Keratinocyte (primary cell): ENCODE measurements around the gene GPAM. TPM values are rescaled to one million over a fixed set of nuclear protein-coding genes. Genes with fewer than 3 reads are reported as not detected.

Experiments used
- DNase-seq: peaks from one replicate; pipeline ENCODE4 v3.0.0-alpha.2; 2011; ENCODE audit warnings: low read depth, missing footprints, low spot score
- FAIRE-seq: peaks from 2 replicates; lab custom pipeline; 2011; peaks lifted over from hg19 to GRCh38; lab: Jason Lieb, UNC
- H2AFZ ChIP-seq: 2 replicates; pipeline ENCODE4 v1.6.0; 2012; ENCODE audit warnings: low read length, control low read depth, inconsistent platforms; ENCODE audit not compliant: control insufficient read depth
- H3K27ac ChIP-seq: 2 replicates; pipeline ENCODE4 v1.5.1; 2011; ENCODE audit warnings: low read length; ENCODE audit not compliant: control insufficient read depth, insufficient read depth
- H3K27me3 ChIP-seq: 3 replicates; pipeline ENCODE4 v1.6.0; 2011; ENCODE audit warnings: low read length; ENCODE audit not compliant: control insufficient read depth, insufficient read depth; ENCODE audit errors: extremely low read depth
- H3K36me3 ChIP-seq, 2 experiments: 2 replicates in 1 of 2; 3 replicates in 1 of 2; pipeline ENCODE4 v1.5.1; 2011; ENCODE audit warnings: low read length in 2 of 2, mild to moderate bottlenecking in 1 of 2; ENCODE audit not compliant: control insufficient read depth in 2 of 2, insufficient read depth in 2 of 2; ENCODE audit errors: extremely low read depth in 1 of 2
- H3K4me1 ChIP-seq: 3 replicates; pipeline ENCODE4 v1.5.1; 2011; ENCODE audit warnings: low read length; ENCODE audit not compliant: control insufficient read depth, insufficient read depth; ENCODE audit errors: extremely low read depth
- H3K4me2 ChIP-seq: 3 replicates; pipeline ENCODE4 v1.6.0; 2011; ENCODE audit warnings: low read depth, low read length; ENCODE audit not compliant: control insufficient read depth, insufficient read depth; ENCODE audit errors: extremely low read depth
- H3K4me3 ChIP-seq, 3 experiments: fragments of 200-600 bp in 1 of 3; sonication (generic) in 1 of 3; 2 replicates in 2 of 3; 3 replicates in 1 of 3; pipeline ENCODE4 v1.5.1; 2011 to 2016; ENCODE audit warnings: low read length in 3 of 3, mild to moderate bottlenecking in 3 of 3, control low read depth in 2 of 3, inconsistent platforms in 1 of 3, low read depth in 1 of 3, mixed read lengths in 1 of 3, mixed run types in 1 of 3, moderate library complexity in 1 of 3; ENCODE audit not compliant: control insufficient read depth in 2 of 3, insufficient read depth in 2 of 3; ENCODE audit errors: extremely low read depth in 1 of 3
- H3K79me2 ChIP-seq: 2 replicates; pipeline ENCODE4 v1.6.0; 2012; ENCODE audit warnings: low read length; ENCODE audit not compliant: control insufficient read depth, insufficient read depth
- H3K9ac ChIP-seq: 3 replicates; pipeline ENCODE4 v1.6.0; 2011; ENCODE audit warnings: low read length; ENCODE audit not compliant: control insufficient read depth, insufficient read depth; ENCODE audit errors: extremely low read depth
- H3K9me1 ChIP-seq: 3 replicates; pipeline ENCODE4 v1.6.0; 2011; ENCODE audit warnings: low read length; ENCODE audit not compliant: control insufficient read depth, insufficient read depth; ENCODE audit errors: extremely low read depth
- H3K9me3 ChIP-seq: 2 replicates; pipeline ENCODE4 v1.5.1; 2012; ENCODE audit warnings: low read depth, low read length; ENCODE audit not compliant: control insufficient read depth
- H4K20me1 ChIP-seq: 3 replicates; pipeline ENCODE4 v1.6.0; 2011; ENCODE audit warnings: low read length; ENCODE audit not compliant: control insufficient read depth, insufficient read depth; ENCODE audit errors: extremely low read depth
- EZH2 ChIP-seq: IDR thresholded peaks from one replicate; pipeline ENCODE4 v1.6.1; 2012; ENCODE audit warnings: inconsistent platforms, mild to moderate bottlenecking, low read length, moderate library complexity
- dilution Hi-C: fragments of 300-500 bp; cut with MboI; formaldehyde crosslinking; loops from one replicate; pipeline ENCODE4 v1.7.0; 2020; ENCODE audit warnings: low sequenced_read_pairs; ENCODE audit not compliant: extremely low pct_ligation_motif_present
- polyA plus RNA-seq, 5 experiments: library from polyadenylated mRNA; depleted of rRNA in 3 of 5; stranded (reverse) in 3 of 5; stranded (forward) in 1 of 5; unstranded in 1 of 5; fragments of >200 nt; gene quantifications; 1 replicate in 1 of 5; 2 replicates in 3 of 5; 3 replicates in 1 of 5; pipeline versions ENCODE4 v1.2.1 to v1.2.3, GENCODE V29; 2011 to 2012; ENCODE audit warnings: missing spikeins in 2 of 5, low read depth in 1 of 5, low replicate concordance in 1 of 5
- TF ChIP-seq, protein P1 (sequence below), 3 experiments: IDR thresholded peaks in 1 of 3; conservative IDR thresholded peaks in 1 of 3; optimal IDR thresholded peaks in 1 of 3; 2 replicates in 2 of 3; 3 replicates in 1 of 3; pipeline versions ENCODE3 to v1.5.1; 2011; ENCODE audit warnings: low read length in 3 of 3, mild to moderate bottlenecking in 3 of 3, moderate library complexity in 2 of 3, control low read depth in 1 of 3, inconsistent platforms in 1 of 3; ENCODE audit not compliant: insufficient read depth in 2 of 3; ENCODE audit errors: extremely low read depth in 1 of 3

The GPAM gene
- polyA plus RNA-seq, 1 donor (not counting 4 experiments of a cell fraction or from before 2014, with no cell fraction given), result 7.4 TPM

DNA sequence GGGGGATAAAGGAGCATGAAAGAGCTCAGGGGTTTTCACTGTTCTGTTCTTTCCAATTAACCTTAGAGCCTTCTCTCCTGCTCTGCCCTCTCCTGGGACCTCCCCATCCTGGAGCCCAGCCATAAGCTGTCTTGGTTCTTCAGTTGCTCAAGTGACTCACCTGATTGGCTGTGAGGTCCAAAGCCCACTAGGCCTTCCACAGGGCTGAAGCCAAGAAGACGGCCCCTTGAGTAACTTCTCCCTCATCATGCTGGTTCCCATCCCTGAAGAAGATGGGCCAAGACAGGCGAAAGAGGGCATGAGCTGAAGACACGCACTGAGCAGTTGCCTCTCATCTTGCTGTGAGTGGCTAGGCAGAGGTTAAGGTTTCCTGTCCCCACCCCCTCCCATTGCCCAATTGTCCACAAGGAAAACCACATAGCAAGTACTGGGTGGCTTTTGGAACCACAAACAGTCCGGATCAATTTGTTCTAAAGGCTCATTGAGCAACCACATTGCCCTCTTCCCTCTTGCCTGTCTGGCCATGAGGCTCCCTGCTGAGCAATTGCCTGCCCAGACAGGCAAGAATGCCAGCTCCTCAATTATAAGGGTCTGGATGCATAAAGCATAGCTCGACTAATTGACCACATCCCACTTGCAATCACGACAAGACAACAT, 43.9 kb upstream of the GPAM start:
- Histone ChIP-seq H3K4me1 (no peaks in the 10 kb centered on the region), H3K9me3 (no peaks in the 10 kb centered on the region), H4K20me1 (no peaks in the 10 kb centered on the region), H3K79me2 (no peaks in the 10 kb centered on the region), H3K9me1 (no peaks in the 10 kb centered on the region), H3K27ac (no peak overlapping the region), H3K4me3 (no peak overlapping the region), H3K36me3 (no peaks in the 10 kb centered on the region), H3K4me2 (no peak overlapping the region), H3K27me3 (no peaks in the 10 kb centered on the region), H2AFZ (no peak overlapping the region), H3K9ac (no peak overlapping the region)
- dilution Hi-C loops, result no loop called here
- TF ChIP-seq, protein P1, sequence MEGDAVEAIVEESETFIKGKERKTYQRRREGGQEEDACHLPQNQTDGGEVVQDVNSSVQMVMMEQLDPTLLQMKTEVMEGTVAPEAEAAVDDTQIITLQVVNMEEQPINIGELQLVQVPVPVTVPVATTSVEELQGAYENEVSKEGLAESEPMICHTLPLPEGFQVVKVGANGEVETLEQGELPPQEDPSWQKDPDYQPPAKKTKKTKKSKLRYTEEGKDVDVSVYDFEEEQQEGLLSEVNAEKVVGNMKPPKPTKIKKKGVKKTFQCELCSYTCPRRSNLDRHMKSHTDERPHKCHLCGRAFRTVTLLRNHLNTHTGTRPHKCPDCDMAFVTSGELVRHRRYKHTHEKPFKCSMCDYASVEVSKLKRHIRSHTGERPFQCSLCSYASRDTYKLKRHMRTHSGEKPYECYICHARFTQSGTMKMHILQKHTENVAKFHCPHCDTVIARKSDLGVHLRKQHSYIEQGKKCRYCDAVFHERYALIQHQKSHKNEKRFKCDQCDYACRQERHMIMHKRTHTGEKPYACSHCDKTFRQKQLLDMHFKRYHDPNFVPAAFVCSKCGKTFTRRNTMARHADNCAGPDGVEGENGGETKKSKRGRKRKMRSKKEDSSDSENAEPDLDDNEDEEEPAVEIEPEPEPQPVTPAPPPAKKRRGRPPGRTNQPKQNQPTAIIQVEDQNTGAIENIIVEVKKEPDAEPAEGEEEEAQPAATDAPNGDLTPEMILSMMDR (optimal IDR thresholded peaks at IDR 0.05 in 1 of 3, IDR thresholded peaks at IDR 0.05 in 1 of 3, conservative IDR thresholded peaks at IDR 0.05 in 1 of 3; ENCODE audit: extremely low read depth in 1 of 3, insufficient read depth in 2 of 3, low read length in 3 of 3), result no peak
- no peak for TF ChIP-seq EZH2
- no peak for FAIRE-seq
- no peak for DNase-seq

DNA sequence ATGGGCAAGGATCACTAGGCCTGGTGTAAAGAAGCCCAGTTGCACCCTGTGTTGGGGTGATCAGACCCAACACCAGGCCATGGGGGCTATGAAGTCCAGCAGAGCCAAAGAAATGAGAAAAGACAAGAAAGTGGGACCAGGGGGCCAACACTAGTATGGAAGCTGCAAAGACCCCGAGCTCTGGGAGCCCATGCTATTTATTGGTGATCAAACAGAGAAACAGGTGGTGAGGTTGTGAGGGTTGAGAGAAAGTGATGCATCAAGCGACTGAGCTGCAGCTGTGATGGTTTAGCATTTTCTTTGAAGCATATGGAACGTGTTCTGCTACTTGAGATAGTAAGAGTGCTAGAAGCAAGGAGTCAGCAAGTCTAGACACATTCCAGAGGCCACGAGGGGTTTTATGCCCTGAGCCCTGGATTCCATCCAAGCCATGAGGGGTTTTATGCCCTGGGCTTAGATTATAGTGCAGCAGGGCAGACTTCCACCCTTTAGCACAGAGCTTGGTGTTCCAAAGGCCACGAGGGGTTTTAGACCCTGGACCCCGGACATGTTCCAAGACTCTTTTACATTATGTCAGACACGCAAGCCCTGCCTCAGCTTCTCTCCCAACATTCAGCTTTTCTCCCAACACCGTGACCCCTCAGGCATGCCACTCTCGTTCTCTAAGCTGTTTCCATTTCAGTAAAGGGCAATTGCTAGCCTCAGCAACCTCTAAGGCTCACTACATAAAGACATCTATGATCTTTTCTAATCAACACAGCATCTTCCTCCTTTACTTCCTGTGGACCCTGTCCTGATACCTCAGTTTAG, 43.1 kb upstream of the GPAM start:
- FAIRE-seq, result no peak
- H3K36me3 ChIP-seq, result no peaks in the 10 kb centered on the region
- H3K9me3 ChIP-seq, result no peaks in the 10 kb centered on the region
- H3K9ac ChIP-seq, result no peak overlapping the region
- dilution Hi-C loops, result no loop called here
- H3K27me3 ChIP-seq, result no peaks in the 10 kb centered on the region
- no peaks in the 10 kb centered on the region for H3K4me1 ChIP-seq
- H3K27ac ChIP-seq, result no peak overlapping the region
- DNase-seq, result no peak
- no peak overlapping the region for H3K4me2 ChIP-seq
- no peaks in the 10 kb centered on the region for H3K79me2 ChIP-seq
- TF ChIP-seq, protein P1 (optimal IDR thresholded peaks at IDR 0.05 in 1 of 3, IDR thresholded peaks at IDR 0.05 in 1 of 3, conservative IDR thresholded peaks at IDR 0.05 in 1 of 3; ENCODE audit: extremely low read depth in 1 of 3, insufficient read depth in 2 of 3, low read length in 3 of 3), result no peak
- TF ChIP-seq EZH2, result no peak
- no peak overlapping the region for H3K4me3 ChIP-seq
- H2AFZ ChIP-seq, result no peak overlapping the region
- H4K20me1 ChIP-seq, result no peaks in the 10 kb centered on the region
- H3K9me1 ChIP-seq, result no peaks in the 10 kb centered on the region
